Endothelial cell of umbilical vein (primary cell): ENCODE data around the gene FAM83C. TPM values are rescaled to one million over a fixed set of nuclear protein-coding genes. Genes with fewer than 3 reads are reported as not detected.

Experiments
- BruUV-seq: library from RNA; stranded (reverse); fragments of 400-500 nt; replicated peaks from 2 replicates; lab custom pipeline; 2021; lab: Mats Ljungman, UMichigan
- CTCF ChIA-PET: fragments of 300-600, 350-600 bp; sonication (Branson Sonifier 250); formaldehyde crosslinking; loops from one replicate; lab custom pipeline; 2021; ENCODE audit warnings: antibody characterized with exemption, inconsistent platforms; lab: Charles Lee
- POLR2A ChIA-PET: fragments of 300-600, 350-600 bp; sonication (Branson Sonifier 250); formaldehyde crosslinking; loops from one replicate; lab custom pipeline; 2021; ENCODE audit warnings: antibody characterized with exemption, inconsistent platforms; lab: Charles Lee
- DNase-seq: peaks from one replicate; pipeline ENCODE4 v3.0.0-alpha.2; 2011; ENCODE audit warnings: low read depth, low spot score
- FAIRE-seq: peaks from 2 replicates; lab custom pipeline; 2011; peaks lifted over from hg19 to GRCh38; lab: Jason Lieb, UNC
- H2AFZ ChIP-seq: 2 replicates; pipeline ENCODE4 v1.6.0; 2012; ENCODE audit warnings: low read depth, low read length, control low read depth, inconsistent platforms
- H3K27ac ChIP-seq: 2 replicates; pipeline ENCODE4 v1.5.1; 2011; ENCODE audit warnings: low read depth, mild to moderate bottlenecking, control low read depth, low read length, moderate library complexity; ENCODE audit not compliant: insufficient read depth
- H3K27me3 ChIP-seq, 2 experiments: 2 replicates each; pipeline versions ENCODE4 v1.6.0 to v1.6.1; 2011; ENCODE audit warnings: low read length in 2 of 2, mixed read lengths in 1 of 2; ENCODE audit not compliant: control insufficient read depth in 2 of 2, insufficient read depth in 2 of 2
- H3K36me3 ChIP-seq, 2 experiments: 2 replicates in 1 of 2; 3 replicates in 1 of 2; pipeline ENCODE4 v1.5.1; 2011; ENCODE audit warnings: low read length in 2 of 2, mild to moderate bottlenecking in 1 of 2, moderate library complexity in 1 of 2; ENCODE audit not compliant: control insufficient read depth in 2 of 2, insufficient read depth in 2 of 2; ENCODE audit errors: extremely low read depth in 1 of 2
- H3K4me1 ChIP-seq: 3 replicates; pipeline ENCODE4 v1.5.1; 2011; ENCODE audit warnings: mild to moderate bottlenecking, low read length; ENCODE audit not compliant: control insufficient read depth, insufficient read depth; ENCODE audit errors: extremely low read depth
- H3K4me2 ChIP-seq: 2 replicates; pipeline ENCODE4 v1.6.1; 2011; ENCODE audit warnings: low read length, control low read depth, mixed read lengths; ENCODE audit not compliant: insufficient read depth
- H3K4me3 ChIP-seq, 3 experiments: fragments of 200-600 bp in 1 of 3; sonication (generic), shearing (Covaris generic) in 1 of 3; replicated peaks in 1 of 3; 2 replicates each; pipeline ENCODE4 v1.5.1; 2011 to 2016; ENCODE audit warnings: control low read depth in 3 of 3, low read length in 3 of 3, mild to moderate bottlenecking in 2 of 3, inconsistent platforms in 1 of 3, low read depth in 1 of 3, moderate library complexity in 1 of 3; ENCODE audit not compliant: insufficient read depth in 1 of 3
- H3K79me2 ChIP-seq: 2 replicates; pipeline ENCODE4 v1.6.0; 2012; ENCODE audit warnings: low read length, inconsistent platforms; ENCODE audit not compliant: control insufficient read depth, insufficient read depth
- H3K9ac ChIP-seq: replicated peaks from 2 replicates; pipeline ENCODE3; 2011; ENCODE audit warnings: low read length, control low read depth; ENCODE audit not compliant: insufficient read depth; ENCODE audit errors: extremely low read depth
- H3K9me1 ChIP-seq: replicated peaks from 3 replicates; pipeline ENCODE4 v1.6.0; 2011; ENCODE audit warnings: mild to moderate bottlenecking, low read length; ENCODE audit not compliant: control insufficient read depth, insufficient read depth; ENCODE audit errors: extremely low read depth
- H3K9me3 ChIP-seq: replicated peaks from 2 replicates; pipeline ENCODE4 v1.5.1; 2012; ENCODE audit warnings: low read length, inconsistent platforms; ENCODE audit not compliant: control insufficient read depth, insufficient read depth
- H4K20me1 ChIP-seq: replicated peaks from 2 replicates; pipeline ENCODE3; 2011; ENCODE audit warnings: mild to moderate bottlenecking, low read length; ENCODE audit not compliant: control insufficient read depth, insufficient read depth; ENCODE audit errors: extremely low read depth
- EZH2 ChIP-seq: IDR thresholded peaks from 2 replicates; pipeline ENCODE4 v1.6.1; 2012; ENCODE audit warnings: borderline replicate concordance, low read depth, mild to moderate bottlenecking, moderate library complexity, low read length, inconsistent platforms; ENCODE audit not compliant: severe bottlenecking
- FOS ChIP-seq: IDR thresholded peaks from 2 replicates; pipeline ENCODE4 v1.6.1; 2011; ENCODE audit warnings: mild to moderate bottlenecking, low read length, moderate library complexity, borderline replicate concordance; ENCODE audit not compliant: insufficient read depth
- GATA2 ChIP-seq: IDR thresholded peaks from 2 replicates; pipeline ENCODE4 v1.7.0; 2011; ENCODE audit warnings: low read depth, mild to moderate bottlenecking, moderate library complexity, mixed read lengths, low read length; ENCODE audit not compliant: insufficient read length, insufficient read depth
- JUN ChIP-seq: IDR thresholded peaks from 2 replicates; pipeline ENCODE4 v1.6.1; 2011; ENCODE audit warnings: borderline replicate concordance, low read depth; ENCODE audit not compliant: insufficient read length, insufficient read depth
- MAX ChIP-seq: IDR thresholded peaks from 2 replicates; pipeline ENCODE4 v1.6.1; 2011; ENCODE audit not compliant: insufficient read depth, insufficient read length
- MYC ChIP-seq: IDR thresholded peaks from one replicate; pipeline ENCODE4 v1.6.1; 2011; ENCODE audit warnings: mild to moderate bottlenecking, low read depth, low read length
- POLR2AphosphoS5 ChIP-seq: IDR thresholded peaks from 2 replicates; pipeline ENCODE4 v1.6.1; 2012; ENCODE audit warnings: low read depth, mild to moderate bottlenecking, control low read depth, low read length, moderate library complexity; ENCODE audit not compliant: insufficient read depth
- dilution Hi-C: fragments of 300-500 bp; cut with MboI; formaldehyde crosslinking; loops from one replicate; pipeline ENCODE4 v1.15.0; 2019; ENCODE audit warnings: low sequenced_read_pairs; ENCODE audit not compliant: extremely low pct_ligation_motif_present
- intact Hi-C: fragments of 100-400 bp; cut with micrococcal nuclease; formaldehyde crosslinking; loops from one replicate; pipeline ENCODE4 v1.10.0; 2022
- polyA plus RNA-seq, 4 experiments: library from polyadenylated mRNA; depleted of rRNA in 3 of 4; stranded (reverse) in 3 of 4; unstranded in 1 of 4; fragments of >200 nt; gene quantifications; 2 replicates each; pipeline versions ENCODE4 v1.2.1 to v1.2.3, GENCODE V29; 2011 to 2012; ENCODE audit warnings: missing spikeins in 1 of 4
- total RNA-seq: library from RNA; stranded (reverse); gene quantifications from 2 replicates; pipeline ENCODE4 v1.2.3, GENCODE V29; 2021
- TF ChIP-seq, protein P1 (sequence below), 2 donors: IDR thresholded peaks; 1 replicate in 1 of 2; 2 replicates in 1 of 2; pipeline ENCODE4 v1.5.1; 2011; ENCODE audit warnings: low read length in 2 of 2, mild to moderate bottlenecking in 2 of 2, moderate library complexity in 2 of 2, control low read depth in 1 of 2, inconsistent platforms in 1 of 2, low read depth in 1 of 2; ENCODE audit not compliant: insufficient read depth in 1 of 2; ENCODE audit errors: extremely low read depth in 1 of 2

The FAM83C gene
- total and polyA plus RNA-seq, 2 donors (not counting 3 experiments of a cell fraction or from before 2014, with no cell fraction given): not detected

GRCh38 chr20:35306931-35307517, 14.8 kb upstream of the FAM83C start:
- FAIRE-seq (peak; percentile 87), DNase-seq (peak; percentile 71)
- H3K27ac ChIP-seq: peak overlapping the region; percentile 70
- H3K4me3 ChIP-seq: no peak overlapping the region
- peaks cover 80% of the 10 kb centered on the region for H3K4me1 ChIP-seq
- H3K9me1 ChIP-seq: no peaks in the 10 kb centered on the region
- no peaks in the 10 kb centered on the region for H3K9me3 ChIP-seq
- no peaks in the 10 kb centered on the region for H3K79me2 ChIP-seq
- TF ChIP-seq, protein P1, sequence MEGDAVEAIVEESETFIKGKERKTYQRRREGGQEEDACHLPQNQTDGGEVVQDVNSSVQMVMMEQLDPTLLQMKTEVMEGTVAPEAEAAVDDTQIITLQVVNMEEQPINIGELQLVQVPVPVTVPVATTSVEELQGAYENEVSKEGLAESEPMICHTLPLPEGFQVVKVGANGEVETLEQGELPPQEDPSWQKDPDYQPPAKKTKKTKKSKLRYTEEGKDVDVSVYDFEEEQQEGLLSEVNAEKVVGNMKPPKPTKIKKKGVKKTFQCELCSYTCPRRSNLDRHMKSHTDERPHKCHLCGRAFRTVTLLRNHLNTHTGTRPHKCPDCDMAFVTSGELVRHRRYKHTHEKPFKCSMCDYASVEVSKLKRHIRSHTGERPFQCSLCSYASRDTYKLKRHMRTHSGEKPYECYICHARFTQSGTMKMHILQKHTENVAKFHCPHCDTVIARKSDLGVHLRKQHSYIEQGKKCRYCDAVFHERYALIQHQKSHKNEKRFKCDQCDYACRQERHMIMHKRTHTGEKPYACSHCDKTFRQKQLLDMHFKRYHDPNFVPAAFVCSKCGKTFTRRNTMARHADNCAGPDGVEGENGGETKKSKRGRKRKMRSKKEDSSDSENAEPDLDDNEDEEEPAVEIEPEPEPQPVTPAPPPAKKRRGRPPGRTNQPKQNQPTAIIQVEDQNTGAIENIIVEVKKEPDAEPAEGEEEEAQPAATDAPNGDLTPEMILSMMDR (IDR thresholded peaks at IDR 0.05; ENCODE audit: extremely low read depth in 1 of 2, insufficient read depth in 1 of 2, low read depth in 1 of 2, low read length in 2 of 2): peak; percentile 92 to 95
- no peak for TF ChIP-seq MAX
- TF ChIP-seq GATA2: no peak
- TF ChIP-seq EZH2: no peak
- TF ChIP-seq POLR2AphosphoS5: no peak
- no peak for TF ChIP-seq MYC
- no peak for TF ChIP-seq JUN
- TF ChIP-seq FOS: no peak
- CTCF ChIA-PET: interaction anchor here (0.5 to 9.7 kb wide), 22 partner anchors 10 to 211 kb away, joined by 3 to 200 read pairs (median 5); partner anchors contain the start of genes CEP250, EIF6, GDF5 and MMP24OS
- intact Hi-C loops (loop anchor here (1.0 kb wide), 1 partner anchor 135 kb away; the partner anchor contains the start of gene PROCR), dilution Hi-C loops (no loop called here)
- no peaks in the 10 kb centered on the region for H4K20me1 ChIP-seq
- peak overlapping the region; percentile 15 for H2AFZ ChIP-seq
- POLR2A ChIA-PET: interaction anchor here (1.8 kb wide), 1 partner anchor 11 kb away, joined by 5 read pairs; no protein-coding TSS in a partner anchor
- no TSS peak for BruUV-seq
- no peak overlapping the region for H3K9ac ChIP-seq
- no peaks in the 10 kb centered on the region for H3K27me3 ChIP-seq
- H3K36me3 ChIP-seq: no peaks in the 10 kb centered on the region
- no peak overlapping the region for H3K4me2 ChIP-seq
